C1 segment of cervical spinal cord (tissue), 14 donors: ENCODE results near the gene ZNF22.
"Not testable (repeated sequence)": the region's sequence is repeated elsewhere in the genome, so short reads cannot be mapped to it uniquely, and the experiment has no call there.

Source experiments
- DNase-seq, 14 donors: peaks; one replicate each; lab custom pipeline; 2025; lab: John Stamatoyannopoulos, UW

The ZNF22 gene

GRCh38 chr10:45006276-45007030 is 5.7 kb downstream of the ZNF22 start:
- DNase-seq = no peak

- DNase-seq = peak in 3 of 14 donors; percentile 3 to 28 (median 28)
These were observed 7.9 kb downstream of the ZNF22 start for GRCh38 chr10:45008524-45009161.

- not testable (repeated sequence) for DNase-seq
These were observed 13.8 kb downstream of the ZNF22 start for GRCh38 chr10:45014557-45014956.

GRCh38 chr10:45015590-45015989 is 14.9 kb downstream of the ZNF22 start:
- no peak for DNase-seq

GRCh38 chr10:45023426-45023825 is 22.7 kb downstream of the ZNF22 start:
- no peak for DNase-seq

- DNase-seq = no peak
These were observed 33.6 kb downstream of the ZNF22 start for GRCh38 chr10:45034301-45034700.

- no peak for DNase-seq
These were observed 35.0 kb downstream of the ZNF22 start for GRCh38 chr10:45035673-45036072.

GRCh38 chr10:45040921-45041542 is 40.3 kb downstream of the ZNF22 start:
- no peak for DNase-seq

- no peak for DNase-seq
These were observed 43.6 kb downstream of the ZNF22 start for GRCh38 chr10:45044290-45044689.

- DNase-seq = no peak
These were observed 50.0 kb downstream of the ZNF22 start for GRCh38 chr10:45050551-45051235.

GRCh38 chr10:45052700-45053099 is 52.0 kb downstream of the ZNF22 start:
- no peak for DNase-seq

- no peak for DNase-seq
These were observed 52.9 kb downstream of the ZNF22 start for GRCh38 chr10:45053569-45054100.
